OCI-LY1 (cell line): ENCODE results near the gene CTNNA3.

ENCODE experiments used
- CTCF ChIP-seq: fragments of 200-600 bp; sonication (generic), shearing (Covaris generic); IDR thresholded peaks from 2 replicates; pipeline ENCODE4 v1.5.1; 2017; ENCODE audit warnings: mild to moderate bottlenecking, antibody characterized with exemption, low read length, moderate library complexity, mixed read lengths
- EZH2 ChIP-seq: fragments of 200-600 bp; sonication (generic), shearing (Covaris generic); IDR thresholded peaks from 2 replicates; pipeline ENCODE4 v1.8.0; 2017; ENCODE audit warnings: borderline replicate concordance, mixed run types, mild to moderate bottlenecking, antibody characterized with exemption, low read length, moderate library complexity, mixed read lengths

DNA sequence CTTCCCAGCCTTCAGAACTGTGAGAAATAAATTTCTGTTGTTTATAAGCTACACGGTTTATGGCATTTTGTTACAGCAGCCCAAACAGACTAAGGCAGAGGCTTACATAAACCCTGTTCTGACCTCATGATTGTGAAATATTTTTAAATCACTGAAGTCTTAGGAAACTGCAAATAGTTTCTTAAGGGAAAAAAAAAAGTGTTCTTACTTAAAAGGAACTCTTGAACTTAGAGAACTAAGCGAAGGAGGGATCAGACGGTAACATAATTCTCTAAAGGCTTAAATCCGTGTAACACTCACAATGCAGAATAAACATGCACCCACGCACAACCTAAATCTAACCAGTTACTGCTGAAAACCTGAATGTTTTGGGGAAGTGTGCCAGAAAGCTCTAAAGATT lies 1519.2 kb downstream of the CTNNA3 start:
- TF ChIP-seq CTCF (no peak), EZH2 (no peak)
